HG02763 (cell line): ENCODE results near the gene NGEF.

Source experiments
- ATAC-seq: cut with Tn5 transposase; IDR thresholded peaks from one replicate; pipeline ENCODE4 v1.9.1; 2021; ENCODE audit warnings: mild to moderate bottlenecking, moderate library complexity; ENCODE audit not compliant: unreplicated experiment

Gene NGEF

GRCh38 chr2:232846055-232846454, 167.0 kb downstream of the NGEF start:
- ATAC-seq: no peak

DNA sequence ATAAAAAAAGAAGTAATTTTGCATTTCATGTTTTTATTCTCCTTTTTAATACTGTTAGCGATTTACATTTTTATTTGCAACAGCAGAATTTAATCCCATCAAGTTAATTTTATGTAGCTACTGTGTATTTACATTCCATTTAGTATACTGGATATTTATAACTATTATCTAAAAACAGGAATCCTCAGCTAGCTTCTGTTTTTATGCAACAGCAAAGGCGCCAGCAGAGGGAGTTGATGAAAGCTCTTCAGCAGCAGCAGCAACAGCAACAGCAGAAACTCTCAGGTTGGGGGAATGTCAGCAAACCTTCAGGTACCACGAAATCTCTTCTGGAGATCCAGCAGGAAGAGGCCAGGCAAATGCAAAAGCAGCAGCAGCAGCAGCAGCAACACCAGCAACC, 169.2 kb downstream of the NGEF start:
- ATAC-seq: no peak

- ATAC-seq: no peak
Measured at GRCh38 chr2:232842689-232843088, 170.4 kb downstream of the NGEF start.

GRCh38 chr2:232839411-232840079, 173.5 kb downstream of the NGEF start:
- ATAC-seq: no peak

- peak; percentile 66 for ATAC-seq
Measured at GRCh38 chr2:232838406-232838874, 174.6 kb downstream of the NGEF start.

GRCh38 chr2:232836934-232837333, 176.1 kb downstream of the NGEF start:
- ATAC-seq: no peak

GRCh38 chr2:232835687-232836208, 177.3 kb downstream of the NGEF start:
- ATAC-seq: no peak

DNA sequence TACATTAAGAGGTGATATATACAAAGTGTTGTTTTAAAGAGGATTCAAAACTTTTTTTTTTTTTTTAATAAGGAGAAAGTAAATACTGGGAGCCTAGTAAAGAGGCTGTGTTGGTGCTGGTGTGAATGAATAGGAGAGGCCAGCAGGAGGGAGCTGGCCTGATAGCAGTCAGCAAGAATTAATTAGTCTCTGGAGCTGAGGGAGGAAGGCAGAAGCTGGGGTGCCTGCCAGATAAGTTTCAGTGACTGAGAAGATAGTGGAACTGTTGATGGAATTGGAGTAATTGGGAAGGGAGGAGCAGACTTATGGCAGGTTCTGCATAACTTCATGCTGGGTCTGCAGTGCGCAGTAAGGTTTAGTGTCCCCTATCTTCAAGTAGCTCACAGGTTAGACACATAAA, 179.2 kb downstream of the NGEF start:
- ATAC-seq: no peak

- no peak for ATAC-seq
Measured at GRCh38 chr2:232831496-232831895, 181.6 kb downstream of the NGEF start.

DNA sequence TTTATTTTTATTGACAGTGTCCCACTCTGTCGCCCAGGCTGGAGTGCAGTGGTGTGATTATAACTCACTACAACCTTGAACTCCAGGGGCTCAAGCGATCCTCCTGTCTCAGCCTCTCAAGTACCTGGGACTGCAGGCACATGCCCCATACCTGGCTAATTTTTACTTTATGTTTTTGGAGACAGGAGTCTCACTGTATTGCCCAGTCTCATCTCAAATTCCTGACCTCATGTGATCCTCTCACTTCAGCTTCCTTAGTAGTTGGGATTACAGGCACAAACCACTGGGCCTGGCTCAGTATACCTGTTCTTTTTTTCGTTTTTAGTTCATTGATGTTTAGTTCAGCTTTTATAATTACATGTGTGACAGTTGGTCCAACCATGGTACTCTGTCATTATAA, 183.1 kb downstream of the NGEF start:
- ATAC-seq: no peak
